ENCODE results near the gene NUP98.
"Not testable (repeated sequence)": the region's sequence is repeated elsewhere in the genome, so short reads cannot be mapped to it uniquely, and the experiment has no call there.

Gene NUP98

GRCh38 chr11:3664032-3664630, 133.2 kb downstream of the NUP98 start:
- TF ChIP-seq, protein P1, sequence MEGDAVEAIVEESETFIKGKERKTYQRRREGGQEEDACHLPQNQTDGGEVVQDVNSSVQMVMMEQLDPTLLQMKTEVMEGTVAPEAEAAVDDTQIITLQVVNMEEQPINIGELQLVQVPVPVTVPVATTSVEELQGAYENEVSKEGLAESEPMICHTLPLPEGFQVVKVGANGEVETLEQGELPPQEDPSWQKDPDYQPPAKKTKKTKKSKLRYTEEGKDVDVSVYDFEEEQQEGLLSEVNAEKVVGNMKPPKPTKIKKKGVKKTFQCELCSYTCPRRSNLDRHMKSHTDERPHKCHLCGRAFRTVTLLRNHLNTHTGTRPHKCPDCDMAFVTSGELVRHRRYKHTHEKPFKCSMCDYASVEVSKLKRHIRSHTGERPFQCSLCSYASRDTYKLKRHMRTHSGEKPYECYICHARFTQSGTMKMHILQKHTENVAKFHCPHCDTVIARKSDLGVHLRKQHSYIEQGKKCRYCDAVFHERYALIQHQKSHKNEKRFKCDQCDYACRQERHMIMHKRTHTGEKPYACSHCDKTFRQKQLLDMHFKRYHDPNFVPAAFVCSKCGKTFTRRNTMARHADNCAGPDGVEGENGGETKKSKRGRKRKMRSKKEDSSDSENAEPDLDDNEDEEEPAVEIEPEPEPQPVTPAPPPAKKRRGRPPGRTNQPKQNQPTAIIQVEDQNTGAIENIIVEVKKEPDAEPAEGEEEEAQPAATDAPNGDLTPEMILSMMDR (IDR thresholded peaks at IDR 0.05; ENCODE audit: insufficient read depth, missing control alignments), result no peak
- DNase-seq (ENCODE audit: insufficient read length, low spot score) (no peak), FAIRE-seq (no peak)

DNA sequence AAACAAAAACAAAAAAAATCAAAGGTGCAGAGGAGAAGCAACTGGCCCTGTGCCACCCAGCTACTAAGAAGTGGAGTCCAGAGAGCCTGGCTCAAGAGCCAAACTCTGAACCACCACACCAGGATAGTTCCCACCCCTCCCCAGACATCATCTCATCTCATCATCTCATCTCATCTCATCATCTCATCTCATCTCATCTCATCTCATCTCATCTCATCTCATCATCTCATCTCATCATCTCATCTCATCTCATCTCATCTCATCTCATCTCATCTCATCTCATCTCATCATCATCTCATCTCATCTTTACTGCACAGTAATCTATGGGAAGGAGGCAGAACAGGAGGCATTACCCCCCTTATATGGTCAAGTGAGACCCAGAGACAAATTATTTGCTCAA, 134.5 kb downstream of the NUP98 start:
- FAIRE-seq, result no peak
- DNase-seq (ENCODE audit: insufficient read length, low spot score), result no peak
- TF ChIP-seq, protein P1 (IDR thresholded peaks at IDR 0.05; ENCODE audit: insufficient read depth, missing control alignments), result no peak

DNA sequence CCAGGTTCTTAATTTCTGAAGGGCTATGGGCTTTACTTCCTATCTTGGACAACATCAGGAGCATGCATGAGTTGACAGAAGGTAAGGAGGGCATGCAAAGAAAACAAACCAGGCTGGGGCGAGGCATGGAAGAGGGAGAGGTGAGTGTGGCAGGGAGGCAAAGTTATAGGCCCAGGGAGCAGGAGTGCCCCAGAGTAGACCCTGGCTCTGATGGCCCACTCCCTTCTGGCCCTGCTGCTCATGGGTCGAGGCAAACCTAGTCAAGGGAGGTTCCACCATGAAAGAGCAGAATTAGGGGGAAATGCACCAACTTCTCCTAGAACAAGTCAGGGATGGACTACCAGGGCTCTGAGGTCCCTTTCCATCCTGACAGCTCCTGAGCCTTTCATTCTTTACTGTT, 136.4 kb downstream of the NUP98 start:
- FAIRE-seq (no peak), DNase-seq (ENCODE audit: insufficient read length, low spot score) (no peak)
- TF ChIP-seq, protein P1 (IDR thresholded peaks at IDR 0.05; ENCODE audit: insufficient read depth, missing control alignments), result no peak

- no peak for FAIRE-seq
Observed at GRCh38 chr11:3659595-3660515, 137.5 kb downstream of the NUP98 start.

GRCh38 chr11:3658252-3658651, 139.1 kb downstream of the NUP98 start:
- FAIRE-seq (no peak), DNase-seq (ENCODE audit: insufficient read length, low spot score) (no peak)
- TF ChIP-seq, protein P1 (IDR thresholded peaks at IDR 0.05; ENCODE audit: insufficient read depth, missing control alignments), result no peak

More at GRCh38 chr11:3659595-3660515, 137.5 kb downstream of the NUP98 start:
- no peak for DNase-seq (ENCODE audit: insufficient read length, low spot score)
- TF ChIP-seq, protein P1 (IDR thresholded peaks at IDR 0.05; ENCODE audit: insufficient read depth, missing control alignments), result no peak

DNA sequence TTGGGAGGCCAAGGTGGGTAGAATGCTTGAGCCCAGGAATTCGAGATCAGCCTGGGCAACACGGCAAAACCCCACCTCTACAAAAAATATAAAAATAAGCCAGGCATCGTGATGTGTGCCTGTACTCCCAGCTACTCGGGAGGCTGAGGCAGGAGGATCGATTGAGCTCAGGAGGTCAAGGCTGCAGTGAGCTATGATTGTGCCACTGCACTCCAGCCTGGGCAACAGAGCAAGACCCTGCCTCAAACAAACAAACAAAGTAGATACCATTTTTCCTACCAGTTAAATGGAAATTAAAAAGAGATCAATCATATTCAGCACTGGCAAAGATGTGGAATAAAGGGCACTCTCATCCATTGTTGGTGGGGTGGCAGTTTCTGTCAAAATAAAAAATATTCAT, 140.0 kb downstream of the NUP98 start:
- not testable (repeated sequence) for FAIRE-seq; DNase-seq (ENCODE audit: insufficient read length, low spot score)

GRCh38 chr11:3655547-3655946, 141.8 kb downstream of the NUP98 start:
- DNase-seq (ENCODE audit: insufficient read length, low spot score), result no peak
- no peak for FAIRE-seq
- TF ChIP-seq, protein P1 (IDR thresholded peaks at IDR 0.05; ENCODE audit: insufficient read depth, missing control alignments), result no peak

DNA sequence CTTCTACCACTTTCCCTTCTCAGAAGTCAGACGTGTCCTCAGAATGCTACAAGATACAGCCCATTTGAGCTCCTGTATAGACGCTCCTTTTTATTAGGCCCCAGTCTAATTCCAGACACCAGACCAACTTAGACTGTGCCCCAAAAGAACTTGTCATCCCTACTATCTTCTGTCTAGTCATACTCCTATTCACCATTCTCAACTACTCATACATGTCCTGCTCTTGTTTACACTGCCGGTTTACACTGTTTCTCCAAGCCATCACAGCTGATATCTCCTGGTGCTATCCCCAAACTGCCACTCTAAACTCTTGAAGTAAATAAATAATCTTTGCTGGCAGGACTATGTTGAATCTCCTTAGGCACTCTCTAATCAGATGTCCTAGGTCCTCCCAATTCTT, 144.8 kb downstream of the NUP98 start:
- not testable (repeated sequence) for DNase-seq (ENCODE audit: insufficient read length, low spot score); FAIRE-seq

GRCh38 chr11:3649374-3649773, 148.0 kb downstream of the NUP98 start:
- DNase-seq (ENCODE audit: insufficient read length, low spot score); FAIRE-seq: not testable (repeated sequence)

- DNase-seq (ENCODE audit: insufficient read length, low spot score); FAIRE-seq: not testable (repeated sequence)
Observed at GRCh38 chr11:3648843-3649242, 148.5 kb downstream of the NUP98 start.
